ENCODE data around the gene ASPG. TPM values are rescaled to one million over a fixed set of nuclear protein-coding genes. Genes with fewer than 3 reads are reported as not detected.

ASPG gene
- under 1 TPM in 4 of 6 donors, not detected in 2; 0.16 to 0.52 (median 0.19) TPM for total RNA-seq
- under 1 TPM; 0.27 to 0.68 TPM for polyA plus RNA-seq

DNA sequence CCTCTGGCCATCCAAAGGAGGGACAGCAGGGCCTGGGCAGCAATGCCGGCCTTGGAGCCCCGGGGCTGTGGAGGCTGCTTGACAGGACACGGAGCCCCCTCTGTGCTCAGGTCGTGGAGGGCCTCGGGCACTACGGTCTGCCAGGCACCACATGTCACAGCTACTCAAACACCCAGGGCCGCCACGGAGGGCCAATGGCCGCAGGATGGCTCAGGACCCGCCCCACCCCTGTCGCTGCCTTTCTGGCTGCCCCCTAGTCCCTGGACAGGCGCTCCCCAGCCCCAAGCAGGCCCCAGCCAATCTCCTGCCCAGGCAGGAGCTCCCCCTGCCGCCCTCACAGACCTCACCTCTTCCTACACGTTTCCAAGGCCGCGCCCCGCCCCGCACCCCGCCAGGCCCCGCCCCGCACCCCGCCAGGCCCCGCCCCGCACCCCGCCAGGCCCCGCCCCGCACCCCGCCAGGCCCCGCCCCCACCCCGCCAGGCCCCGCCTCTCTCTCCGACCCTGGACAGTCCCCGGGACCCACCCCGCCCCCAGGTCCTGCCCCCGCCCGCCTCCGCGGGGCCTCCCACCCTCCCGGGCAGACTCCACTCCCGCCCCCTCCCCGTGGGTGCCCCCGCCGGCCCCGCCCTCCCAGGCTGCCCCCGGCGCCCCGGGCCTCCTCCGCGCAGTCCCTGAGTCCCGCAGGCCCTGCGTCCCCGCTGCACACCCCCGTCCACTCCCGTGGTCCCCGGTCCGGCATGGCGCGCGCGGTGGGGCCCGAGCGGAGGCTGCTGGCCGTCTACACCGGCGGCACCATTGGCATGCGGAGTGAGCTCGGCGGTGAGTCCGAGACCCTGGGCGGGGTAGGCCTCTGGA, at the start of gene ASPG:
ASPG (plus strand) TSS at position 669 of the 857 bp plus-strand sequence; CDS start at position 740, 71 bp downstream.
- no peak within 1 kb of the TSS for H3K27ac ChIP-seq

DNA sequence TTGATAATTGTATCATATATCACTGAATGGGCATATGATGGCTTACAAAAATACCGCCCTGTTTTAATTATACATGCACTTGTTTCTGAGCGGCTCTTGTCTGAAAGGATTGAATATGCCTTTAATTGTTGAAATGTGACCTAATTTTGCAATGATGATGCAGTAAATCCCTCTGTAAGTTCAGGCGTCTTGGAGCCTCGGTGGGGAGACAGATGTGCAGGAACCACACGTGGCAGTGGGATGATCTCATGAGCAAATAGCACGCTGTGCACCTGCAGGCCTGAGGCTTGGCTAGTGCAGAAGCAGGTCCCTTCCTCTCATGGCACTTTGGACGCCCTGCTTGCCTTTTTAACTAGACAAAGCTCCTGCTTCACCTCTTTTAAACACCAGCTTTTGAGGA, 49.3 kb upstream of the ASPG start:
- FAIRE-seq, result no peak
- H3K36me3 ChIP-seq, result no peaks in the 10 kb centered on the region
- no peak for DNase-seq

More for the DNA sequence above, at the start of gene ASPG:
- FAIRE-seq, result no peak
- Histone ChIP-seq H3K9me3 (no peaks in the 10 kb centered on the region), H3K36me3 (no peaks in the 10 kb centered on the region), H3K4me1 (no peaks in the 10 kb centered on the region), H3K4me3 (no peak within 1 kb of the TSS), H3K27me3 (no peaks in the 10 kb centered on the region)
- peak in 2 of 4 donors; percentile 31 to 70 for ATAC-seq
- TF ChIP-seq, protein P1, sequence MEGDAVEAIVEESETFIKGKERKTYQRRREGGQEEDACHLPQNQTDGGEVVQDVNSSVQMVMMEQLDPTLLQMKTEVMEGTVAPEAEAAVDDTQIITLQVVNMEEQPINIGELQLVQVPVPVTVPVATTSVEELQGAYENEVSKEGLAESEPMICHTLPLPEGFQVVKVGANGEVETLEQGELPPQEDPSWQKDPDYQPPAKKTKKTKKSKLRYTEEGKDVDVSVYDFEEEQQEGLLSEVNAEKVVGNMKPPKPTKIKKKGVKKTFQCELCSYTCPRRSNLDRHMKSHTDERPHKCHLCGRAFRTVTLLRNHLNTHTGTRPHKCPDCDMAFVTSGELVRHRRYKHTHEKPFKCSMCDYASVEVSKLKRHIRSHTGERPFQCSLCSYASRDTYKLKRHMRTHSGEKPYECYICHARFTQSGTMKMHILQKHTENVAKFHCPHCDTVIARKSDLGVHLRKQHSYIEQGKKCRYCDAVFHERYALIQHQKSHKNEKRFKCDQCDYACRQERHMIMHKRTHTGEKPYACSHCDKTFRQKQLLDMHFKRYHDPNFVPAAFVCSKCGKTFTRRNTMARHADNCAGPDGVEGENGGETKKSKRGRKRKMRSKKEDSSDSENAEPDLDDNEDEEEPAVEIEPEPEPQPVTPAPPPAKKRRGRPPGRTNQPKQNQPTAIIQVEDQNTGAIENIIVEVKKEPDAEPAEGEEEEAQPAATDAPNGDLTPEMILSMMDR (IDR thresholded peaks at IDR 0.05), result no peak
- 17 to 22% methylated on average over 20 to 70 of the region's 70 CpGs for WGBS, 2 donors
- peak in 5 of 6 donors; percentile 29 to 80 (median 52) for DNase-seq
- intact Hi-C loops (cut with DNase I), result no loop called here

DNA sequence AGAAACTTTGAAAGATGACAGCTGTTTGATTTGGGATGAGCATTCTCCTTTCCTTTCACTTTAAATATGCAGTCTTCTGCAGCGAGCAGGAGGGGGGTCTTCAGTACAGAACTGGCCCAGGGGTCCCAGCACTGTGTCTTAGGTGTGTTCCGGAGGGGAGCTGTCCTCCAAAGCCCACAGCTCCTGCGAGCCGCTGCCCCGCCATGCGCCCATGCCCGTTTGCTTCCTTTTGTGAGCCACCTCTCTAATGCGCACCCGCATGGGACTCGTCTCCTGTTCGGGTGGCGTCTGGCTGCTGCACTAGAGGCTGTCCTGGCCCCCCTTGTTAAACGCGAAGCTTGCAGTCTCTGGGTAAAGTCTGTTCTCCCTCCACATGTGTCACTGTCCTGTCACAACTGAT, 48.4 kb upstream of the ASPG start:
- no peak overlapping the region for H3K27ac ChIP-seq

More for the DNA sequence above, 49.3 kb upstream of the ASPG start:
- 78 to 86% methylated on average over 7 of the region's 7 CpGs for WGBS, 2 donors
- peak in 2 of 4 donors; percentile 40 to 56 for ATAC-seq
- Histone ChIP-seq H3K27me3 (no peaks in the 10 kb centered on the region), H3K9me3 (no peaks in the 10 kb centered on the region), H3K4me1 (peaks cover 0 to 3% (median 0%) of the 10 kb centered on the region in 3 donors), H3K4me3 (no peak overlapping the region), H3K27ac (no peak overlapping the region)
- intact Hi-C loops (cut with DNase I), result no loop called here
- TF ChIP-seq, protein P1 (IDR thresholded peaks at IDR 0.05), result no peak

DNA sequence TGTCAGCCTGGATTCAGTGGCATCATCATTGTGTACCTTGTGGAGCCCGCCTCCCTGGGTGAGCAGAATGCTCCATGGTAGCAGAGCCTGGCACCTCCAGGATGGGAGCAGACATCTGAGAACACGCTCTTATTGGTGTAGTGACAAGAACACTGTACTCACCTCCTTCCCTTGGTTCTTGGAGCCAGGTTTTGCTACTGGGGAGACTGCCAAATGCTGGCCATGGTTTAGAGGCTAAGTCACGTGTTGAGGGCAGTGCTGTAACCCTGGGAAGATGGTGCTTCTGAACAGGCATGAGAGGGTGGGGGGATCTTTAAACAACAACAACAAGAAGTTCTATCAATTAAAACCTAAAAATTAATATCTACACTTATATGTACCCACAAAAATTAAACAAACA, 47.6 kb upstream of the ASPG start:
- intact Hi-C loops (cut with DNase I), result no loop called here
- TF ChIP-seq, protein P1 (IDR thresholded peaks at IDR 0.05), result no peak
- WGBS, 2 donors, result 63 to 68% methylated on average over 3 of the region's 3 CpGs
- Histone ChIP-seq H3K4me3 (no peak overlapping the region), H3K36me3 (no peaks in the 10 kb centered on the region), H3K27ac (no peak overlapping the region), H3K9me3 (no peaks in the 10 kb centered on the region), H3K27me3 (no peaks in the 10 kb centered on the region), H3K4me1 (no peaks in the 10 kb centered on the region)
- no peak for FAIRE-seq
- peak in 2 of 4 donors; percentile 46 to 65 for ATAC-seq
- DNase-seq, result peak in 2 of 6 donors; percentile 14 to 23

More for the DNA sequence above, 48.4 kb upstream of the ASPG start:
- intact Hi-C loops (cut with DNase I), result no loop called here
- Histone ChIP-seq H3K9me3 (no peaks in the 10 kb centered on the region), H3K4me3 (no peak overlapping the region), H3K27me3 (no peaks in the 10 kb centered on the region), H3K36me3 (no peaks in the 10 kb centered on the region), H3K4me1 (no peaks in the 10 kb centered on the region)
- WGBS, 2 donors, result 79 to 85% methylated on average over 14 of the region's 14 CpGs
- FAIRE-seq, result no peak
- no peak for DNase-seq
- no peak for ATAC-seq
- TF ChIP-seq, protein P1 (IDR thresholded peaks at IDR 0.05), result no peak

DNA sequence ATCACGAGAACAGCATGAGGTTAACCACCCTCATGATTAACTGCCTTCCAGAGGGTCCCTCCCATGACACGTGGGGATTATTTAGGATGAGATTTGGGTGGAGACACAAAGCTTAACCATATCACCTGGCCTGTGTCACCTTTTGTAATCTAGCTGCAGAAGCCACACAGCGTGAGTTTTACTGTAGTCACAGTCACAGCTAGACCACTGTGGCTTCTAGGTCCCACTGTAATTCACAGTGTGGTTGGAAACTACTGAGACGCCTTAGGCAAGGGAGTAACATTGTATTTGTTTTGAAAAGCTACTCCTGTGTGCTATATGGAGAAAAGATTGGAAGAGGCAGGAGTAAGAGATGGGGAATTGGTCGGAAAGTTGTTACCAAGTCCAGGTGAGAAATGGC, 46.3 kb upstream of the ASPG start:
- FAIRE-seq (no peak), ATAC-seq (no peak), DNase-seq (no peak)
- no peaks in the 10 kb centered on the region for H3K27me3 ChIP-seq
- H3K9me3 ChIP-seq, result no peaks in the 10 kb centered on the region
- no peak overlapping the region for H3K27ac ChIP-seq
- no peaks in the 10 kb centered on the region for H3K4me1 ChIP-seq
- intact Hi-C loops (cut with DNase I), result no loop called here
- TF ChIP-seq, protein P1 (IDR thresholded peaks at IDR 0.05), result no peak
- H3K36me3 ChIP-seq, result no peaks in the 10 kb centered on the region
- 63 to 79% methylated on average over 5 of the region's 5 CpGs for WGBS, 2 donors
- H3K4me3 ChIP-seq, result no peak overlapping the region
